ENCODE data around the gene CNTD1.

CNTD1 gene

GRCh38 chr17:42809250-42809649, 10.6 kb downstream of the CNTD1 start:
- Histone ChIP-seq H3F3A (ENCODE audit: low read depth) (no peaks in the 10 kb centered on the region), H3K9me2 (replicated peaks; ENCODE audit: low read depth, low read length) (no peaks in the 10 kb centered on the region), H3K9me3 (ENCODE audit: insufficient read depth, low read depth, low read length) (no peaks in the 10 kb centered on the region), H3K4me1 (ENCODE audit: insufficient read depth, low read length, poor library complexity, severe bottlenecking) (no peaks in the 10 kb centered on the region), H3K4me3 (ENCODE audit: low read length, poor library complexity, severe bottlenecking) (no peak overlapping the region), H3K4me2 (ENCODE audit: low read depth, low read length, poor library complexity, severe bottlenecking) (no peak overlapping the region), H3K27me3 (ENCODE audit: insufficient read depth, low read length, poor library complexity, severe bottlenecking) (no peaks in the 10 kb centered on the region), H4K20me1 (ENCODE audit: insufficient read depth, low read length, poor library complexity, severe bottlenecking) (no peaks in the 10 kb centered on the region), H3K36me3 (ENCODE audit: insufficient read depth, low read length) (peaks cover 17% of the 10 kb centered on the region; the same call in 1 of the 2 replicates), H2AFZ (ENCODE audit: low read length) (no peak overlapping the region), H3K79me2 (ENCODE audit: insufficient read depth, low read length) (no peaks in the 10 kb centered on the region), H3K9ac (ENCODE audit: low read depth, low read length, poor library complexity, severe bottlenecking) (no peak overlapping the region)
- no peak for TF ChIP-seq EZH2phosphoT487 (IDR thresholded peaks at IDR 0.05; ENCODE audit: borderline replicate concordance)
- TF ChIP-seq CTCF (conservative IDR thresholded peaks at IDR 0.05; ENCODE audit: low read length): no peak

- Histone ChIP-seq H3K4me2 (ENCODE audit: low read depth, low read length, poor library complexity, severe bottlenecking) (no peak overlapping the region), H3K36me3 (ENCODE audit: insufficient read depth, low read length) (peaks cover 59% of the 10 kb centered on the region; the same call in 1 of the 2 replicates), H3K9me2 (replicated peaks; ENCODE audit: low read depth, low read length) (no peaks in the 10 kb centered on the region)
Observed at GRCh38 chr17:42814633-42815399, 16.2 kb downstream of the CNTD1 start.

GRCh38 chr17:42817866-42818265, 19.2 kb downstream of the CNTD1 start:
- H3F3A ChIP-seq (ENCODE audit: low read depth): no peaks in the 10 kb centered on the region
- H3K9ac ChIP-seq (ENCODE audit: low read depth, low read length, poor library complexity, severe bottlenecking): no peak overlapping the region
- H3K4me2 ChIP-seq (ENCODE audit: low read depth, low read length, poor library complexity, severe bottlenecking): no peak overlapping the region
- peaks cover 58% of the 10 kb centered on the region; the same call in 1 of the 2 replicates for H3K36me3 ChIP-seq (ENCODE audit: insufficient read depth, low read length)
- H3K79me2 ChIP-seq (ENCODE audit: insufficient read depth, low read length): peaks cover 9% of the 10 kb centered on the region; the same call in 1 of the 2 replicates
- no peak overlapping the region for H3K4me3 ChIP-seq (ENCODE audit: low read length, poor library complexity, severe bottlenecking)
- peaks cover 5% of the 10 kb centered on the region for H3K4me1 ChIP-seq (ENCODE audit: insufficient read depth, low read length, poor library complexity, severe bottlenecking)
- no peaks in the 10 kb centered on the region for H3K27me3 ChIP-seq (ENCODE audit: insufficient read depth, low read length, poor library complexity, severe bottlenecking)
- no peak for TF ChIP-seq CTCF (conservative IDR thresholded peaks at IDR 0.05; ENCODE audit: low read length)
- no peak for TF ChIP-seq EZH2phosphoT487 (IDR thresholded peaks at IDR 0.05; ENCODE audit: borderline replicate concordance)
- H2AFZ ChIP-seq (ENCODE audit: low read length): no peak overlapping the region
- H4K20me1 ChIP-seq (ENCODE audit: insufficient read depth, low read length, poor library complexity, severe bottlenecking): peaks cover 4% of the 10 kb centered on the region
- no peaks in the 10 kb centered on the region for H3K9me2 ChIP-seq (replicated peaks; ENCODE audit: low read depth, low read length)
- H3K9me3 ChIP-seq (ENCODE audit: insufficient read depth, low read depth, low read length): no peaks in the 10 kb centered on the region

More at GRCh38 chr17:42814633-42815399, 16.2 kb downstream of the CNTD1 start:
- TF ChIP-seq EZH2phosphoT487 (IDR thresholded peaks at IDR 0.05; ENCODE audit: borderline replicate concordance) (no peak), CTCF (conservative IDR thresholded peaks at IDR 0.05; ENCODE audit: low read length) (no peak)
- no peaks in the 10 kb centered on the region for H3K9me3 ChIP-seq (ENCODE audit: insufficient read depth, low read depth, low read length)
- H3K4me1 ChIP-seq (ENCODE audit: insufficient read depth, low read length, poor library complexity, severe bottlenecking): no peaks in the 10 kb centered on the region
- no peaks in the 10 kb centered on the region for H3K27me3 ChIP-seq (ENCODE audit: insufficient read depth, low read length, poor library complexity, severe bottlenecking)
- H4K20me1 ChIP-seq (ENCODE audit: insufficient read depth, low read length, poor library complexity, severe bottlenecking): peaks cover 3% of the 10 kb centered on the region
- no peak overlapping the region for H3K9ac ChIP-seq (ENCODE audit: low read depth, low read length, poor library complexity, severe bottlenecking)
- no peak overlapping the region for H3K4me3 ChIP-seq (ENCODE audit: low read length, poor library complexity, severe bottlenecking)
- no peaks in the 10 kb centered on the region for H3K79me2 ChIP-seq (ENCODE audit: insufficient read depth, low read length)
- H2AFZ ChIP-seq (ENCODE audit: low read length): no peak overlapping the region
- H3F3A ChIP-seq (ENCODE audit: low read depth): no peaks in the 10 kb centered on the region

Data from Loucy (cell line).